Transverse colon (tissue), 4 donors: ENCODE measurements around the gene GFRA4.

Experiments
- EP300 ChIP-seq: sonication (generic); formaldehyde crosslinking; IDR thresholded peaks from one replicate; pipeline ENCODE4 v1.6.1; 2017; ENCODE audit warnings: antibody characterized with exemption, low read depth
- POLR2A ChIP-seq: fragments of 450-650 bp; IDR thresholded peaks from one replicate; pipeline ENCODE4 v1.6.1; 2016; ENCODE audit warnings: antibody characterized with exemption, mild to moderate bottlenecking, moderate library complexity
- POLR2AphosphoS5 ChIP-seq, 3 donors: sonication (generic); formaldehyde crosslinking; IDR thresholded peaks; one replicate each; pipeline ENCODE4 v1.6.1; 2016; ENCODE audit warnings: antibody characterized with exemption in 3 of 3
- TF ChIP-seq, protein P1 (sequence below), 5 experiments: fragments of 200-600 bp in 3 of 5; fragments of 450-650 bp in 2 of 5; sonication (generic) in 3 of 5; IDR thresholded peaks; 1 replicate in 2 of 5; 2 replicates in 3 of 5; pipeline ENCODE4 v1.5.1; 2016 to 2017; ENCODE audit warnings: antibody characterized with exemption in 5 of 5, inconsistent platforms in 3 of 5, mild to moderate bottlenecking in 2 of 5, moderate library complexity in 1 of 5

- TF ChIP-seq POLR2A = no peak
- TF ChIP-seq, protein P1, sequence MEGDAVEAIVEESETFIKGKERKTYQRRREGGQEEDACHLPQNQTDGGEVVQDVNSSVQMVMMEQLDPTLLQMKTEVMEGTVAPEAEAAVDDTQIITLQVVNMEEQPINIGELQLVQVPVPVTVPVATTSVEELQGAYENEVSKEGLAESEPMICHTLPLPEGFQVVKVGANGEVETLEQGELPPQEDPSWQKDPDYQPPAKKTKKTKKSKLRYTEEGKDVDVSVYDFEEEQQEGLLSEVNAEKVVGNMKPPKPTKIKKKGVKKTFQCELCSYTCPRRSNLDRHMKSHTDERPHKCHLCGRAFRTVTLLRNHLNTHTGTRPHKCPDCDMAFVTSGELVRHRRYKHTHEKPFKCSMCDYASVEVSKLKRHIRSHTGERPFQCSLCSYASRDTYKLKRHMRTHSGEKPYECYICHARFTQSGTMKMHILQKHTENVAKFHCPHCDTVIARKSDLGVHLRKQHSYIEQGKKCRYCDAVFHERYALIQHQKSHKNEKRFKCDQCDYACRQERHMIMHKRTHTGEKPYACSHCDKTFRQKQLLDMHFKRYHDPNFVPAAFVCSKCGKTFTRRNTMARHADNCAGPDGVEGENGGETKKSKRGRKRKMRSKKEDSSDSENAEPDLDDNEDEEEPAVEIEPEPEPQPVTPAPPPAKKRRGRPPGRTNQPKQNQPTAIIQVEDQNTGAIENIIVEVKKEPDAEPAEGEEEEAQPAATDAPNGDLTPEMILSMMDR (IDR thresholded peaks at IDR 0.05) = no peak
- TF ChIP-seq POLR2AphosphoS5 (IDR thresholded peaks at IDR 0.05) = no peak
- TF ChIP-seq EP300 = no peak
Measured at GRCh38 chr20:3655131-3655405, 8.1 kb downstream of the GFRA4 start.
